Colonic mucosa (tissue), 4 donors: ENCODE results near the gene TECPR2. TPM values are rescaled to one million over a fixed set of nuclear protein-coding genes. Genes with fewer than 3 reads are reported as not detected.

Experiments
- DNase-seq: peaks from one replicate; pipeline ENCODE4 v3.0.0-alpha.2; 2020
- H3K27ac ChIP-seq: fragments of 200-600 bp; one replicate; pipeline ENCODE4 v1.8.0; 2021
- H3K27me3 ChIP-seq: fragments of 200-600 bp; one replicate; pipeline ENCODE4 v1.8.0; 2021
- H3K36me3 ChIP-seq: fragments of 200-600 bp; one replicate; pipeline ENCODE4 v1.8.0; 2021
- H3K4me1 ChIP-seq: fragments of 200-600 bp; one replicate; pipeline ENCODE4 v1.8.0; 2021; ENCODE audit warnings: mild to moderate bottlenecking
- H3K4me3 ChIP-seq: fragments of 200-600 bp; one replicate; pipeline ENCODE4 v1.8.0; 2021
- H3K9ac ChIP-seq, 2 donors: one replicate each; pipeline ENCODE4 v1.7.0; 2013; ENCODE audit warnings: control low read depth in 2 of 2, low read depth in 2 of 2, low read length in 2 of 2
- H3K9me3 ChIP-seq: fragments of 200-600 bp; one replicate; pipeline ENCODE4 v1.8.0; 2021
- CTCF ChIP-seq: fragments of 200-600 bp; IDR thresholded peaks from one replicate; pipeline ENCODE4 v1.8.0; 2022; ENCODE audit warnings: antibody characterized with exemption, mild to moderate bottlenecking
- intact Hi-C: fragments of 100-400 bp; cut with DNase I; formaldehyde crosslinking; loops from one replicate; pipeline ENCODE4 v1.14.1; 2022
- total RNA-seq, 2 donors: library from RNA; stranded (reverse); fragmentation: NEBNext Ultra II Directional in 1 of 2; extraction: Animal tissue kit (Norgen Biotek cat#: 25700) in 1 of 2; gene quantifications; one replicate each; pipeline ENCODE4 v1.2.1, GENCODE V29; 2021
- donor health status: healthy.
- donor health status: DM: no; HTN: no; CAD: no.
- donor health status: DM: no; HTN: no; CAD: no.

The TECPR2 gene
- total RNA-seq, 2 donors from 2014 or later, result 16.5 to 18.2 TPM

GRCh38 chr14:102359341-102359740 is 3.4 kb upstream of the TECPR2 start:
- Histone ChIP-seq H3K9me3 (no peaks in the 10 kb centered on the region), H3K9ac (no peak overlapping the region), H3K4me3 (no peak overlapping the region), H3K27ac (no peak overlapping the region), H3K36me3 (peaks cover 5% of the 10 kb centered on the region), H3K27me3 (no peaks in the 10 kb centered on the region), H3K4me1 (peaks cover 5% of the 10 kb centered on the region)
- no peak for DNase-seq
- intact Hi-C loops, result no loop called here
- no peak for TF ChIP-seq CTCF

- no peak for DNase-seq
- Histone ChIP-seq H3K4me3 (no peak overlapping the region), H3K9me3 (no peaks in the 10 kb centered on the region), H3K27me3 (no peaks in the 10 kb centered on the region), H3K4me1 (peaks cover 5% of the 10 kb centered on the region), H3K27ac (no peak overlapping the region), H3K36me3 (peaks cover 2% of the 10 kb centered on the region), H3K9ac (no peak overlapping the region)
- no peak for TF ChIP-seq CTCF
- intact Hi-C loops, result no loop called here
Observed at GRCh38 chr14:102360388-102360787, 2.4 kb upstream of the TECPR2 start.

- H3K36me3 ChIP-seq, result no peaks in the 10 kb centered on the region
- H3K4me3 ChIP-seq, result peak overlapping the region; percentile 95
- no peaks in the 10 kb centered on the region for H3K27me3 ChIP-seq
- intact Hi-C loops, result no loop called here
- no peaks in the 10 kb centered on the region for H3K9me3 ChIP-seq
- no peak for DNase-seq
- no peak for TF ChIP-seq CTCF
- peak overlapping the region; percentile 81 for H3K27ac ChIP-seq
- peaks cover 5% of the 10 kb centered on the region for H3K4me1 ChIP-seq
- peak overlapping the region; percentile 79 to 92 for H3K9ac ChIP-seq
Observed at GRCh38 chr14:102362084-102362483, 657 bp upstream of the TECPR2 start.

- peaks cover 5% of the 10 kb centered on the region for H3K4me1 ChIP-seq
- peak overlapping the region; percentile 81 for H3K27ac ChIP-seq
- no peaks in the 10 kb centered on the region for H3K27me3 ChIP-seq
- H3K9me3 ChIP-seq, result no peaks in the 10 kb centered on the region
- peak overlapping the region; percentile 82 to 92 for H3K9ac ChIP-seq
- peak overlapping the region; percentile 95 for H3K4me3 ChIP-seq
- DNase-seq, result no peak
- no peaks in the 10 kb centered on the region for H3K36me3 ChIP-seq
- TF ChIP-seq CTCF, result no peak
- intact Hi-C loops, result no loop called here
Observed at GRCh38 chr14:102363182-102363943, 622 bp downstream of the TECPR2 start.

GRCh38 chr14:102370305-102370809 is 7.6 kb downstream of the TECPR2 start:
- H3K27me3 ChIP-seq, result no peaks in the 10 kb centered on the region
- intact Hi-C loops, result no loop called here
- no peak for DNase-seq

More at GRCh38 chr14:102370305-102370809, 7.6 kb downstream of the TECPR2 start:
- no peak overlapping the region for H3K27ac ChIP-seq
- H3K36me3 ChIP-seq, result no peaks in the 10 kb centered on the region
- no peak for TF ChIP-seq CTCF
- no peak overlapping the region for H3K4me3 ChIP-seq
- no peak overlapping the region for H3K9ac ChIP-seq
- no peaks in the 10 kb centered on the region for H3K4me1 ChIP-seq
- H3K9me3 ChIP-seq, result no peaks in the 10 kb centered on the region
